Coronary artery (tissue), 2 donors: ENCODE measurements around the gene RNF157.
A peak's percentile ranks its signal among the peaks of the same experiment; 100 is the strongest.

Experiments
- DNase-seq: peaks from one replicate; pipeline ENCODE4 v3.0.0-alpha.2; 2017; ENCODE audit warnings: low spot score
- H3K27ac ChIP-seq, 2 donors: fragments of 200-600 bp; sonication (generic); one replicate each; pipeline ENCODE4 v1.5.1; 2016 to 2019
- H3K4me3 ChIP-seq: fragments of 200-600 bp; sonication (generic); 2 replicates; pipeline ENCODE4 v1.5.1; 2016; ENCODE audit warnings: mild to moderate bottlenecking, moderate library complexity
- CTCF ChIP-seq: fragments of 200-600 bp; sonication (generic); IDR thresholded peaks from one replicate; pipeline ENCODE4 v1.5.1; 2019; ENCODE audit warnings: antibody characterized with exemption

Gene RNF157

GRCh38 chr17:76272541-76273444 lies 32.5 kb upstream of the RNF157 start:
- no peak for TF ChIP-seq CTCF
- DNase-seq, result no peak
- peak overlapping the region in 1 of 2 donors; percentile 46 for H3K27ac ChIP-seq
- H3K4me3 ChIP-seq, result peak overlapping the region; percentile 66

GRCh38 chr17:76271669-76272540 lies 31.6 kb upstream of the RNF157 start:
- no peak for DNase-seq
- Histone ChIP-seq H3K4me3 (peak overlapping the region; percentile 66), H3K27ac (peak overlapping the region in 1 of 2 donors; percentile 46)

GRCh38 chr17:76270770-76271668 lies 30.7 kb upstream of the RNF157 start:
- no peak for TF ChIP-seq CTCF
- no peak for DNase-seq
- H3K4me3 ChIP-seq, result peak overlapping the region; percentile 66

More at GRCh38 chr17:76271669-76272540, 31.6 kb upstream of the RNF157 start:
- no peak for TF ChIP-seq CTCF

GRCh38 chr17:76270127-76270592 lies 29.9 kb upstream of the RNF157 start:
- TF ChIP-seq CTCF, result no peak
- no peak for DNase-seq
- no peak overlapping the region for H3K4me3 ChIP-seq
- H3K27ac ChIP-seq, result no peak overlapping the region

More at GRCh38 chr17:76270770-76271668, 30.7 kb upstream of the RNF157 start:
- peak overlapping the region in 1 of 2 donors; percentile 46 for H3K27ac ChIP-seq

GRCh38 chr17:76268991-76269981 lies 29.0 kb upstream of the RNF157 start:
- TF ChIP-seq CTCF, result no peak
- DNase-seq, result no peak
- Histone ChIP-seq H3K27ac (peak overlapping the region; percentile 6 to 78), H3K4me3 (peak overlapping the region; percentile 57)
